Activated T-helper 1 cell treated with anti-CD3 and anti-CD28 coated beads, Interleukin-2, amount 50 U/mL, for 16 hours (primary cell): ENCODE results near the gene PMS2.
"Not testable (repeated sequence)": the region's sequence is repeated elsewhere in the genome, so short reads cannot be mapped to it uniquely, and the experiment has no call there.

Source experiments
- DNase-seq, 2 donors: peaks; one replicate each; pipeline ENCODE4 v3.0.0-alpha.2; 2020; ENCODE audit warnings: low read depth in 1 of 2, low spot score in 1 of 2

The PMS2 gene

GRCh38 chr7:6020371-6021286 is 11.8 kb upstream of the PMS2 start:
- DNase-seq, result no peak

DNA sequence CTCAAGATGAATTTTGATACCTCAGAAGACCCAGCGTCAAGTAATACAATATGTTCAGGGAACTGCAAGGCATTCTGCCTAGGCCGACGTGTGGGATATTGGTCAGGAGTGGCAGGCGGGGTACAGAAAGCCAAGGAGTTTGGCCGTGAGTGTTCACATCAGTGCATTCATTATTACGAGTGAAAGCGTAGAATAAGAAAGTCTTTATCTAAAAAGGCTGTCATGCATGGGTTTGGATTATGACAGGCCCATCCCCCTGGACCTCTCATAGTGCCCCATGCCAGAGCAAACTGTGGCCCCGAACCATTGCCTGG is 7.8 kb upstream of the PMS2 start:
- no peak for DNase-seq

DNA sequence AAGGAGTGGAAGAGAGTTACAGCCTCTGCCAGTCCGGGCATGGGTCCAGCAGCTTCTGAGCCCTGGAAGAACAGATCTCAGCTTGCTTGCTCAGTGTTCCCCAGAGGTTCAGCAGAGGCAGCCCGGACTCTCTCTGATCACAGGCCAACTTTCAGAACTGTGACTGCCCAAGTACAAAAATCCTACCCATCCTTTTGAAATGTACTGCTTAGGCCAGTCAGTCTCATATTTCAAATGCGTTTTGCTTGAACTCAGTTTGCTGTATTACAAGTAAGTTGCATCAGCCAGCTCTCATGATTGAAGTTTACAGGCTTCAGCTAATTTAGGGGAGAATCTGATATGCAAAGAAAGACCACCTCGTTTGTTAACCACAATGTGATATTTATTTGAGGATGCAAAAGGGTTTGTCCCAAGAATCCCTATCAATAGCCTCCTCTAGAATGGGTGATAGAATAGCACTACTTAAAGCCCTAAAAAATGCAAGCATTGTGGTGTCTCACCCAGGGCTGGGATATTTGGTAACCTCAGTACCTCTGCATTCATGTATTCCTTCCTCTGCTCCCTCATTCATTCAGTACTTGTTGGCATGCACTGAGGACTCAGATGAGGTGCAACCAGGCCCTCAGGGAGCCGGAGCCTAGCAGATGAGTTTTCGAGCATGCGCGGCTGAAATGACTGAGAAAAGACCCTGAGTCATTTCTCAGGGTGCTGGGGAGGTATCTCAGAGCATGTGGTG is 7.2 kb upstream of the PMS2 start:
- no peak for DNase-seq

DNA sequence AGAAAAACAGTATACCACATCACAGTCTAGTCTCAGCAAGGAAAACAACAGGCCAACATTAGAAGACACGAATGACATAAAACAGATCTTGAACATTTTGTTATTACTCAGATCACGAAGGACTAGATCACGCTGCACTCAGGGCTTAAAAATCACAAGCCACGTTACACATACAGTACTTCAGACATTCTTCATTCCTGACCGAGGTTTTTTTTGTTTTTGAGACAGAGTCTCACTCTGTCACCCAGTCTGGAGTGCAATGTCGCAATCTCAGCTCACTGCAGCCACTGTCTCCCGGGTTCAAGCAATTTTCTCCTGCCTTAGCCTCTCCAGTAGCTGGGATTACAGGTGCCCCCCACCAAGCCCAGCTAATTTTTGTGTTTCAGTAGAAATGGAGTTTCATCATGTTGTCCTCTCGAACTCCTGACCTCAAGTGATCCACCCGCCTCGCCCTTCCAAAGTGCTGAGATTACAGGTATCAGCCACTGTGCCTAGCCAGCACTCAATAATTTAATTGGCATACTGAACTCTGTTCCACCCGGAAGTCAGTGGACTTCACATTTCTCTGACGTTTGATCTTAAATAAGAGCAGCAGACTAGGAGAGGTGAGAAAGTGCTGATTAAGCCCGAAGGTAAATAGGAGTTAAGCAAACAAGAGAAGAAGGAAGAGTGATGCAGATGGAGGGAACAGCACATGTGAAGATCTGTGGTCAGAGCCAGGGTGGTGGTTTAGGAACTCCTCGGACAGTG is 3.7 kb upstream of the PMS2 start:
- no peak for DNase-seq

- DNase-seq, result no peak
Measured at GRCh38 chr7:6011541-6011940, 2.7 kb upstream of the PMS2 start.

DNA sequence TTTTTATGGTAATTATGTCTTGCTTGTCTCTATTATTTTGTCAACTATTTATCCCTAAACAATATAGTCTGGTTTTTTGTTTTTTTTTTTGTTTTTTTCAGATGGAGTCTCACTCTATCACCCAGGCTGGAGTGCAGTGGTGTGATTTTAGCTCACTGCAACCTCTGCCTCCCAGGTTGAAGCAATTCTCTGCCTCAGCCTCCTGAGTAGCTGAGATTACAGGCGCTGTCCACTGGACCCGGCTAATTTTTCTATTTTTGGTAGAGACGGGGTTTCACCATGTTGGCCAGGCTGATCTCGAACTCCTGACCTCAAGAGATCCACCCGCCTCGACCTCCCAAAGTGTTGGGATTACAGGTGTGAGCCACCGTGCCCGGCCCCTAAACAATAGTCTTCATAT is 1.5 kb upstream of the PMS2 start:
- not testable (repeated sequence) for DNase-seq

DNA sequence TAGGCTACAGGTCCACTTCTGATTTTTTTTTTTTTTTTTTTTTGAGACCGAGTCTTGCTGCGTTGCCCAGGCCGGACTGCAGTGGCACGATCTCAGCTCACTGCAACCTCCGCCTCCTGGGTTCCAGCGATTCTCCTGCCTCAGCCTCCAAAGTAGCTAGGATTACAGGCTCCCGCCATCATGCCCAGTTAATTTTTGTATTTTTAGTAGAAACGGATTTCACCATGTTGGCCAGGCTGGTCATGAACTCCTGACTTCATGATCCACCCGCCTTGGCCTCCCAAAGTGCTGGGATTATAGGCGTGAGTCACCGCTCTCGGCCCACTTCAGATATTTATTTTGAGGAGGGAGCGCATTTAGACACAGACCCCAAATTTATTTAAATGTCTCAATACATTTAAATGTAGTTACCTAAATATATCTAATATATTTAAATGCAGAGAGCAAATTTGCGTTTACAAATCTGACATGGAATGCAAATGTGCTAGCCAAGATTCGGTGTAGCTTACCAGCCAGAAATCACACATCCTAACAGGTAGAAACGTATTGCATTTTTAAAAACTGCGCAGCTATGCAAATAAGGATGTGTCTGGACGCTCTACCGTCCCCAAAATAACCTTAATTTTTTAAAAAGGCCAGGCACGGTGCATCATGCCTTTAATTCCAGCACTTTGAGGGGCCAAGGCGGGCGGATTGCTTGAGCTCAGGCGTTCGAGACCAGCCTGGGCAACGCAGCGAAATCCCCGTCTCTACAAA is 836 bp downstream of the PMS2 start:
- DNase-seq, result not testable (repeated sequence)

DNA sequence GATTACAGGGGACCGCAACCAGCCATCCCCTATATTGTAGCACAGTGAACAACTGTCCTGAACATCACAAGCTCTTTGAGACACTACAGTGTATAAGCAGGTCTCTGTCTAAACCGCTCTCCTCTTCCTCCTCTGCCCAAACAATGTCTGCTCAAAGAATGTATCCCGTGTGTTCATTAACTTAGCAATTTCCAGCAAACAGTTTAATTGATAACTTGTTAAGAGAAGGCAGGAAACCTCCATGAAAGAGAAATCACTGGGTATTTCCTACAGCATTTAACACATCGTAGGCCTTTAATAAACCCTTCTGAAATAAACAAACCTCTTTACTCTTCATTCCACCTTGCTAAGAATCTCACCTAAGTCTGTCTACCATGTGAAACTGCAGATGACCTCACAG is 1.5 kb downstream of the PMS2 start:
- no peak for DNase-seq

GRCh38 chr7:5997210-5997808 is 11.5 kb downstream of the PMS2 start:
- DNase-seq, result no peak

- not testable (repeated sequence) for DNase-seq
Measured at GRCh38 chr7:5987061-5987460, 21.8 kb downstream of the PMS2 start.

GRCh38 chr7:5979680-5980314 is 29.1 kb downstream of the PMS2 start:
- DNase-seq, result not testable (repeated sequence)

DNA sequence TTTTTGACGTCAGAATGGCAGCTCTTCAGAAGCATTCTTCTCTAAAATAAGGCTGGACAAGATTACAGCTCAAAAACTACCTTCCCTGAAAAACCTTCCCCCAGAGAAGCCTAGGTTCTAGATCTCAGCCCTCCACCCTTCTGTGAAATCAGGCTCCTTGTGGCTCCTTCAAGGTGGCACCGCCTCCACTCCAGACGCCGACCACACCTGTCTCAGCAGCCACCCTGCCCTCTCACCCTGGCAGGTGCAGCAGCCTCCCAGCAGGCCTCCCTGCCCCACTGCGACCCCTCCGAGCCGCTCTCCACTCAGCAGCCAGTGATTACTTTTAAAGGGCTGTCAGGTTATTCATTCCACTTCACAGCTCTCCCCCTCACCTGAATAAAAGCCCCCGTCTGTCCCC is 35.3 kb downstream of the PMS2 start:
- DNase-seq, result not testable (repeated sequence)

- DNase-seq, result not testable (repeated sequence)
Measured at GRCh38 chr7:5970347-5970911, 38.4 kb downstream of the PMS2 start, which contains the start of gene RSPH10B. RSPH10B (minus strand) TSS chr7:5970689; CDS start chr7:5967116, 3,573 bp downstream.

DNA sequence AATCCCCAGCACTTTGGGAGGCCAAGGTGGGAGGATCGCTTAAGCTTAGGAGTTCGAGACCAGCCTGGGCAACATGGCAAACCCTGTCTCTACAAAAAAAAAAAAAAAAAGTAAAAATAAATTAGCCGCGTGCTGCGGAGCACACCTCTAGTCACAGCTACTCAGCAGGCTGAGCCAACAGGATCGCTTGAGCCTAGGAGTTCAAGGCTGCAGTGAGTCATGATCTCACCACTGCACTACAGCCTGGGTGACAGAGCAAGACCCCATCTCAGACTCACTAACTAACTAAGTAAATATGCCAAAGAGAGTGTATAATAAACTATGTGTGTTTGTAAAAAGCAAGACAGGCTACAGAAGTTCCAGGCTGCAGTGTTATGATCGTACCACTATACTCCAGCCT is 45.0 kb downstream of the PMS2 start:
- DNase-seq, result not testable (repeated sequence)

DNA sequence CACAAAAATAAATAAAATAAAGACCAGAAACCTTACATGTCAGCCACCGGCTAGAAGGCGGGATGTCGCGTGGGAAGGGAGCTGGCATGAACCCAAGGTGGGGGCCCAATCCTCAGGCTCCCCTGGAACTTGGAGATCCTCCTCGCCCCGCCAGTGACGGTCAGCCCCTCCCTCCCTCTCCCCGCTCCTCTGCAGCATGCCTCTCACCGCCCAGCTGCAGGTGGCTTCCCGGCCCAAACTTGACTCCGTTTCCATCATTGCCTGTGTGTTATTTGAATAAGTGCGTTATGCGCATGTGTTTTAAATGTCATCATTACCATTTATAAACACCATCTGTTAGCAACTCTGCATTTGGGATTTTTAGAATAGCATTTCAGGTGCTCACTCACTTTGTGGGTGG is 45.6 kb downstream of the PMS2 start:
- not testable (repeated sequence) for DNase-seq

DNA sequence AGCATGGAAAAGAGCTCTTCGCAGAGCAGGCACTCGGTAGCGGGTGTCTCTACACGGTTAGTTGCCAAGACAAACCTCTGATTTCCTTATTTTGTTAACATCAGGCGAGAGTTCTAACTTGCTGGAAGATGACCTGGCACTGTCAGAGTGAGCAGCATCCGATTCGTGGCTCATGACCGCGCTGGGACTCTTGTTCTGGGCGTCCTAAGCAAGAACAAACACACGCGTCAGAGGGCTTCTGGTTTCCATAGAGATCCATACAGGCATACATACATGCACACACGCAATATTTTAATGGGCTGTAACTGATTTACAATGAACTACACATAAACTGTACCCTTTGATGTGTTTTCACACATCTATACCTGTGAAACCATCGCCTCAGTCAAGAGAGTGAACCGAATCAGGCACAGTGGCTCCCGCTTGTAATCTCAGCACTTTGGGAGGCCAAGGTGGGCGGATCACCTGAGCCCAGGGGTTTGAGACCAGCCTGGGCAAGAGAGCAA is 73.9 kb downstream of the PMS2 start:
- DNase-seq, result not testable (repeated sequence)

GRCh38 chr7:5931905-5932644 is 76.8 kb downstream of the PMS2 start:
- DNase-seq, result not testable (repeated sequence)

GRCh38 chr7:5931250-5931649 is 77.6 kb downstream of the PMS2 start:
- DNase-seq, result not testable (repeated sequence)

GRCh38 chr7:5930290-5930689 is 78.6 kb downstream of the PMS2 start:
- DNase-seq, result not testable (repeated sequence)
